Vagina (tissue), 2 donors: ENCODE data around the gene TCF4. TPM values are rescaled to one million over a fixed set of nuclear protein-coding genes. Genes with fewer than 3 reads are reported as not detected.

Source experiments
- DNase-seq, 2 donors: peaks; one replicate each; pipeline ENCODE4 v3.0.0-alpha.2; 2017; ENCODE audit errors: extremely low spot score in 2 of 2
- H3K27ac ChIP-seq: fragments of 200-600 bp; sonication (generic); one replicate; pipeline ENCODE4 v1.5.1; 2019
- H3K27me3 ChIP-seq: fragments of 200-600 bp; sonication (generic); one replicate; pipeline ENCODE4 v1.5.1; 2019
- H3K36me3 ChIP-seq, 2 donors: fragments of 200-600 bp; sonication (generic); one replicate each; pipeline ENCODE4 v1.5.1; 2017 to 2019
- H3K4me1 ChIP-seq: fragments of 200-600 bp; sonication (generic); one replicate; pipeline ENCODE4 v1.5.1; 2019
- H3K4me3 ChIP-seq, 2 donors: fragments of 200-600 bp; sonication (generic); 1 replicate in 1 of 2; 2 replicates in 1 of 2; pipeline ENCODE4 v1.5.1; 2016 to 2019
- H3K9me3 ChIP-seq: fragments of 200-600 bp; sonication (generic); one replicate; pipeline ENCODE4 v1.5.1; 2019
- CTCF ChIP-seq, 3 experiments: fragments of 450-650 bp in 2 of 3; fragments of 200-600 bp in 1 of 3; sonication (generic) in 1 of 3; IDR thresholded peaks; one replicate each; pipeline ENCODE4 v1.5.1; 2017 to 2019; ENCODE audit warnings: antibody characterized with exemption in 3 of 3, mild to moderate bottlenecking in 2 of 3, moderate library complexity in 2 of 3
- POLR2A ChIP-seq, 2 donors: fragments of 450-650 bp; IDR thresholded peaks; one replicate each; pipeline ENCODE4 v1.6.1; 2017; ENCODE audit warnings: antibody characterized with exemption in 2 of 2, mild to moderate bottlenecking in 2 of 2, moderate library complexity in 2 of 2
- POLR2AphosphoS5 ChIP-seq, 2 donors: sonication (generic); formaldehyde crosslinking; IDR thresholded peaks; one replicate each; pipeline ENCODE4 v1.9.0; 2017; ENCODE audit warnings: antibody characterized with exemption in 2 of 2, mild to moderate bottlenecking in 2 of 2, low read depth in 1 of 2; ENCODE audit not compliant: insufficient read depth in 1 of 2
- intact Hi-C: fragments of 100-400 bp; cut with DNase I; formaldehyde crosslinking; loops from one replicate; pipeline ENCODE4 v1.15.1; 2023
- total RNA-seq: library from RNA; depleted of rRNA; stranded (reverse); fragments of >200 nt; gene quantifications from one replicate; pipeline ENCODE4 v1.2.3, GENCODE V29; 2016

Gene TCF4
- total RNA-seq, 1 donor from 2014 or later, result 105 TPM

- Histone ChIP-seq H3K9me3 (no peaks in the 10 kb centered on the region), H3K36me3 (no peaks in the 10 kb centered on the region), H3K27ac (peak overlapping the region; percentile 63), H3K27me3 (no peaks in the 10 kb centered on the region), H3K4me1 (peaks cover 39% of the 10 kb centered on the region), H3K4me3 (no peak overlapping the region)
- TF ChIP-seq CTCF (IDR thresholded peaks at IDR 0.05), result no peak
- TF ChIP-seq POLR2AphosphoS5 (IDR thresholded peaks at IDR 0.05; ENCODE audit: insufficient read depth in 1 of 2, low read depth in 1 of 2), result no peak
- no peak for TF ChIP-seq POLR2A (IDR thresholded peaks at IDR 0.05)
- intact Hi-C loops, result loop anchor here (10.0 kb wide), 1 partner anchor 340 kb away; the partner anchor contains the start of gene TCF4
- DNase-seq, result no peak
These were observed 343.4 kb downstream of the TCF4 start for GRCh38 chr18:55244546-55244945.

GRCh38 chr18:55243857-55244256, 344.1 kb downstream of the TCF4 start:
- Histone ChIP-seq H3K36me3 (no peaks in the 10 kb centered on the region), H3K4me3 (no peak overlapping the region), H3K4me1 (peaks cover 39% of the 10 kb centered on the region), H3K27me3 (no peaks in the 10 kb centered on the region), H3K27ac (peak overlapping the region; percentile 63), H3K9me3 (no peaks in the 10 kb centered on the region)
- TF ChIP-seq POLR2AphosphoS5 (IDR thresholded peaks at IDR 0.05; ENCODE audit: insufficient read depth in 1 of 2, low read depth in 1 of 2) (peak; percentile 27 to 81), POLR2A (IDR thresholded peaks at IDR 0.05) (no peak)
- no peak for DNase-seq
- intact Hi-C loops, result loop anchor here (10.0 kb wide), 1 partner anchor 341 kb away; the partner anchor contains the start of gene TCF4

GRCh38 chr18:55243255-55243654, 344.7 kb downstream of the TCF4 start:
- no peak for DNase-seq
- intact Hi-C loops, result loop anchor here (10.0 kb wide), 1 partner anchor 342 kb away; the partner anchor contains the start of gene TCF4
- H3K27ac ChIP-seq, result peak overlapping the region; percentile 20

GRCh38 chr18:55240978-55241377, 347.0 kb downstream of the TCF4 start:
- no peak for DNase-seq
- Histone ChIP-seq H3K27me3 (no peaks in the 10 kb centered on the region), H3K4me3 (no peak overlapping the region), H3K27ac (no peak overlapping the region), H3K9me3 (no peaks in the 10 kb centered on the region), H3K4me1 (peaks cover 43% of the 10 kb centered on the region), H3K36me3 (no peaks in the 10 kb centered on the region)
- intact Hi-C loops, result loop anchor here (10.0 kb wide), 1 partner anchor 344 kb away; the partner anchor contains the start of gene TCF4
- TF ChIP-seq POLR2A (IDR thresholded peaks at IDR 0.05), result no peak

More at GRCh38 chr18:55243255-55243654, 344.7 kb downstream of the TCF4 start:
- TF ChIP-seq CTCF (IDR thresholded peaks at IDR 0.05) (no peak), POLR2A (IDR thresholded peaks at IDR 0.05) (no peak), POLR2AphosphoS5 (IDR thresholded peaks at IDR 0.05; ENCODE audit: insufficient read depth in 1 of 2, low read depth in 1 of 2) (no peak)
- peaks cover 39% of the 10 kb centered on the region for H3K4me1 ChIP-seq
- no peaks in the 10 kb centered on the region for H3K9me3 ChIP-seq
- H3K27me3 ChIP-seq, result no peaks in the 10 kb centered on the region
- H3K4me3 ChIP-seq, result no peak overlapping the region
- no peaks in the 10 kb centered on the region for H3K36me3 ChIP-seq

GRCh38 chr18:55239740-55240139, 348.3 kb downstream of the TCF4 start:
- intact Hi-C loops, result loop anchor here (10.0 kb wide), 2 partner anchors 175 to 345 kb away; partner anchors contain the start of gene TCF4
- Histone ChIP-seq H3K27ac (no peak overlapping the region), H3K27me3 (no peaks in the 10 kb centered on the region), H3K4me3 (no peak overlapping the region), H3K9me3 (no peaks in the 10 kb centered on the region), H3K4me1 (peaks cover 38% of the 10 kb centered on the region), H3K36me3 (no peaks in the 10 kb centered on the region)
- DNase-seq, result no peak
- TF ChIP-seq POLR2AphosphoS5 (IDR thresholded peaks at IDR 0.05; ENCODE audit: insufficient read depth in 1 of 2, low read depth in 1 of 2), result no peak
- no peak for TF ChIP-seq POLR2A (IDR thresholded peaks at IDR 0.05)
- no peak for TF ChIP-seq CTCF (IDR thresholded peaks at IDR 0.05)

GRCh38 chr18:55237660-55238059, 350.3 kb downstream of the TCF4 start:
- Histone ChIP-seq H3K36me3 (peaks cover 0 to 12% of the 10 kb centered on the region in 2 donors), H3K4me3 (no peak overlapping the region), H3K9me3 (no peaks in the 10 kb centered on the region), H3K27me3 (no peaks in the 10 kb centered on the region), H3K4me1 (peaks cover 22% of the 10 kb centered on the region), H3K27ac (no peak overlapping the region)
- TF ChIP-seq POLR2AphosphoS5 (IDR thresholded peaks at IDR 0.05; ENCODE audit: insufficient read depth in 1 of 2, low read depth in 1 of 2) (no peak), CTCF (IDR thresholded peaks at IDR 0.05) (no peak), POLR2A (IDR thresholded peaks at IDR 0.05) (no peak)
- no peak for DNase-seq
- intact Hi-C loops, result loop anchor here (10.0 kb wide), 1 partner anchor 177 kb away; no protein-coding TSS in a partner anchor
